Measurements from ENCODE around the gene ZDHHC22.
"Not testable (repeated sequence)": the region's sequence is repeated elsewhere in the genome, so short reads cannot be mapped to it uniquely, and the experiment has no call there.

The ZDHHC22 gene, protein sequence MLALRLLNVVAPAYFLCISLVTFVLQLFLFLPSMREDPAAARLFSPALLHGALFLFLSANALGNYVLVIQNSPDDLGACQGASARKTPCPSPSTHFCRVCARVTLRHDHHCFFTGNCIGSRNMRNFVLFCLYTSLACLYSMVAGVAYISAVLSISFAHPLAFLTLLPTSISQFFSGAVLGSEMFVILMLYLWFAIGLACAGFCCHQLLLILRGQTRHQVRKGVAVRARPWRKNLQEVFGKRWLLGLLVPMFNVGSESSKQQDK

DNA sequence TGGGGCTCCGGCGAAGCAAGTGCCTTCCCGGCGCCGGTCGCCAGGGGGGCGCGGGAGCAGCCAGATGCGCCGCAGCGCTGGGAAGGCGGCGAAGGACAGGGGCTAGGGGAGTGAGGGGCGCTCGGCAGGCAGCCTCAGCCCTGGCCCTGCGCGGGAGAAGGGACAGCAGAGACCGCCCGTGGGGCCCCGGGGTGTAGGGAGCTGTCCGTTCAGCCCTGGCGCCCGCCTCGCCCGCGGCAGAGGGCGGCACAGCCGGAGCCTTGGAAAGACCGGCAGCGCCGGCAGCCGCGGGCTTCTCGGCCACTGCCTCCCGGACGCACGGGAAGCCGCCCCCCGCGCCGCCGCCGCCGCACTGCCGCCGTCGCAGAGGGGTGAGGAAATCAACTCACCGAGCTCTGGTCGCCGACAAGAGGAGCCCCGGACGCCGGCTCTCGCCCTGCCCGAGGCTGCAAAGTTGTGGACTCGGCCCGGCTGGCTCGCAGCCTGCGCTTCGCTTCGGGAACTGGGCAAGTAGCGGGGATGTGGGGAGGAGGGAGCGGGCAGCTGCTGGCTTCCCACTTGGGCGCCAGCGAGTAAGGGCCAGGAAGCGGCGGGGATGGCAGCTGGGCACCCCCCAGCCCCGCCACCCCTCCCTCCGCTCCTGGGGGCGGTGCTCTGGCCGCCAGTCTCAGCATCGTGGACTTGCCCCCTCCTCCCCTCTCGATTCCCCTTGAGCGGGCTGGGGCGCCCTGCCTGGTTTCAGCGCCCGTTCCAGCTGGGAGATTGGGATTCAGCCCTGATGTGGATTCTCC is at the start of gene ZDHHC22:
TSS of gene ZDHHC22 (minus strand) at position 578 of the 791 bp plus-strand sequence. CDS start 2,053 bp downstream, outside the sequence.
- DNase-seq: peak; percentile 52 to 72

DNA sequence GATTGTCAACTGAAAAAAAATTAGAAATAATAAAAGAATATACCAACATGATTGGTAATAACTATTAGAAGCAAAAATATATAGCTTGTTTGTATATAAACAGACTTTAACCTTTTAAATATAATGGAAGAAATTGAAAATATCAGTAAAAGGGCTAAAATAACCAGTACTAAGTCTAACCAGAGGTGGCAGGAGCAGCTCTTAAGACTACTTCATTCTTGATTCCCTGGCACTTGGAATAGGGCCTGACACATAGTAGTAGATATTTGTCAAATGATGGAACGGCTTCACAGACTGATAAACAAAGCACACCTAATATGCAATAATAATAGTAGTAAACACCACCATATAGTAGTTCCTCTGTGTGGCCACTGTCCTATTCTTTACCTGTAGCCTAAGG is 49.4 kb upstream of the ZDHHC22 start:
- DNase-seq: no peak

DNA sequence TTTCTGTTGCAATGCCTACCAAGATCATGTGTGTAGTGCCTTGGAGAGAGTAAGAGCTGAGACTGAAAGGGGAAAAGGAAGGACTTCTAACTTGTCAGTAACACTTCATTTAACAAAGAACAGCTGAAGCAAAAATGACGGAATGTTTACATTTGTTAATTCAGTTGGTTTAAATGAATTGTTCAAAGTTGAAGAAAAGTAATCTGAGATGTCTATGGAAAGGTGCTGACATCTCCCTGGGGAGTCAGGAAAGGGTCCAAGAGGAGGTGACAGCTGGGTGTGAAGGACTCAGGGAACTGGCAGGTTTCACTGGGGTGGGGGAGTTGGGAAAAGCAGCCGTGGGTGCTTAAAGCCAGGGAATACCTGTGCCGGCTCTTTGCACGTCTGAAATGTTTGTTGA is 47.9 kb upstream of the ZDHHC22 start:
- DNase-seq: no peak

DNA sequence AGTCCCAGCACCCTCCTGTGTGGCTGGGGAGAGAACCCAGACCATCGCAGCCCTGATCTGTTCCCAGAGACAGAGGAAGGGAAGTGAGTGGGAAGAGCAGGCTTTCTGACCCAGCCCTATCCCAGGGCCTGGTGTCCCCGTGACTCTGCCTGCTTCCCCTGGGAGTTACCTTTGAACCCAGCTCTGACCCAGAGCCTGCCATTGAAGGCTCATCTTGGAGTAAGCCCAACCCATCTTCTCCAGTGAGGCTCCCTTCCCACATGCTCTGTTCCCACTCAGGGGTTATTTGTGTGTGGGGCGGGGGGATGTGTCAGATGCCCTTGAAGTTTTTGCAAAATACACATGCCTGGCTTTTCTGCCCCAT is 46.0 kb upstream of the ZDHHC22 start:
- no peak for DNase-seq

DNA sequence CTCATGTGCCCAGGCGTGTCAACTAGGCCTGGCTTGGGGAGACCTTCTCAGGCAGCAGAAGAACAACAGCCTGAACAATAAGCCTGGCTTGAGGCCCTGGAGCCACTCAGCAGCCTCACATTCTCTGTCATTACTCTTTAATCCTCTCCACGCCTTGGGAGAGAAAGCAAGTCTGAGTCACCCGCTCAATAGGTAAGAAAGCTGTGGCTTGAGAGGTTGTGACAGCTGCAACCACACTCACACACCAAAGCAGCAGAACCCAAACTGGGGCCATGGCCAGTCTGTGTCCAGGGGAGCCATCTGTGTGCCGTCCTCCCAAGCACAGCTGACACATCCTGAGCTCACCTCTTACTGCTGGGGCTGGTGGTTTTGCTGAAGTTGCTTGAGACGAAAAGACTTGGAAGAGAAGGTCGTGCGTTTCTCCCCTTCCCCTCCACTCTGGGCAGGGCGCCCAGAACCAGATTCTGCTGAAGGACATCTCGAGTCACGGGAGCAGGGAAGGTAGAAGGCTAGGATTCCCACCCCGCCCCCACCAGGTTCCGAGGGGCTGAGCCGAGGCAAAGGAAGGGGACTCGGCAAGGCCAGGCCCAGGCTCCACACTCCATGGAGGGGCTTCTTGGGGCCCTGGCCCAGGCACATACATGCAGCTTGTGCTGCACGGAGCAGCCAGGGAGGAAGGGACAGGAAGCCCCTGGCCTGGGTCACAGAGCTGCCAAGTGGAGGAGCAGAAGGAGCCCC is 45.5 kb upstream of the ZDHHC22 start:
- peak; percentile 48 to 50 for DNase-seq

DNA sequence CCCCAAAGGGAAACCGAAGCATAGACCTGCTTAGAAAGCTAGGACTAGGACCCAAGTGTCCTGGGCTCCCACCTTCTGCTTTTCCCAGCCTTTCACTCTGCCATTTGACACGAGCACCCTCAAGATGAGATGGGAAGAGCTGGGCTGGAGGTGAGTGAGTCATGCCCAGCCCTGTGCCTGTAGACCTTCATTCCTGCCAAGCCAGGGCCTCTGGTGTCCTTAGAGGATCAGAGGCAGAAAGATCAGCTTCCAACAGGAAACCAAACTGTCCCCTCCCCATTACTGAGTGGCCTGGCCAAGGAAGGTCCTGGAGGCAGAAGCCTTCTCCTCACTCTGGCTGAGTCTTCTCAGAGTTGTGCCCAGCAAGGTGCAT is 43.5 kb upstream of the ZDHHC22 start:
- no peak for DNase-seq

DNA sequence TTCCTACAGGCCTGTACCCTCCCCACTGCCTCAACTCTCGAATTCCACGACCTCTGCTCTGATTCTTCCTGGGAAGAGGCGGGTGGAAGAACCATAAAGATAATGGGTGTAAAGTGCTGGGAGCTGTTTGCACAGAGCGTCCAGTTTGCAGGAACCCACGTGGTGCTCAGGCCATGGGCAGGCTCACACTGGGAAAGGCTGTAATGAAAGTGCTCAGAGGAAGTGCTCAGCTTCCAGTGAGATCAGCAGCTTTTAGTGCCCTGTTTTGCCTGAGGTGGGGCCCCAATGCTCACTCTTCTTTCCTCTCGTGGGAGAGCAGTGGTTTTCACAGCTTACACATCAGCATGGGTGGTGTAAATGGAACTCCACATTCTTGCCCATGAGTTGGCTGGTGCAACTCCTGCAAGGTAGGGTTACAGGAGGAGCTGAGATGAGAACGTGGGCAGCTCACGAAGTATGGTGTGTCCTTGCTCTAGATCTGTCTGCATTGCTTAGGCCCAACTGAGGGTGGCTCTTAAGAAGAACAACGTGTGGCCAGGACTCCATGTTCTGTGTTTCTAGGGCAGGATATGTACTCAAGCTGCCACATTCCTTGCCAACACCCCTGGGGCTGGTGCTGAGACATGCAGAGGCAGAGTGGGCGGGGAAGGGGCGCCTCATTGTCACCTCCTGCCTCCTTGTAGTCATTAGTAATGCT is 43.0 kb upstream of the ZDHHC22 start:
- peak in 1 of 2 experiments; percentile 30 for DNase-seq

DNA sequence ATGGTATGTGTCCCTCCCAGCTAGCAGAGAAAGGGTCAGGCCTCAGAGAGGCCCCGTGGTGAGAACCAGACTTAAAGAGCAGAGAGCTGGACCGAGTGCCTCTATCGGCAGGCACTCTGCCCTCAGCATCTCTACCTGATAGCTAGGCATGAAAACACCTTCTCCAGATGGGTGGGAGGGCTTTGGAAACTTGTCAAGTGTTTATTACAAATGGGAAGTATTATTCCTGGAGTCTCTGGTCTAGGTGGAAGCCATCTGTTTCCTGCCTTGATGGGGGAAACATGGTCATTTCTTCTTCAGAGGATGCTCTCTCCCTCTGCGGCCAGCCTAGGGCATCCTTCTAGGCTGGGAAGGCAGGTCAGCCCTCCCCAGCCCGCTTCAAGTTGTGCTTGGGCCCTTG is 42.3 kb upstream of the ZDHHC22 start:
- DNase-seq: no peak

DNA sequence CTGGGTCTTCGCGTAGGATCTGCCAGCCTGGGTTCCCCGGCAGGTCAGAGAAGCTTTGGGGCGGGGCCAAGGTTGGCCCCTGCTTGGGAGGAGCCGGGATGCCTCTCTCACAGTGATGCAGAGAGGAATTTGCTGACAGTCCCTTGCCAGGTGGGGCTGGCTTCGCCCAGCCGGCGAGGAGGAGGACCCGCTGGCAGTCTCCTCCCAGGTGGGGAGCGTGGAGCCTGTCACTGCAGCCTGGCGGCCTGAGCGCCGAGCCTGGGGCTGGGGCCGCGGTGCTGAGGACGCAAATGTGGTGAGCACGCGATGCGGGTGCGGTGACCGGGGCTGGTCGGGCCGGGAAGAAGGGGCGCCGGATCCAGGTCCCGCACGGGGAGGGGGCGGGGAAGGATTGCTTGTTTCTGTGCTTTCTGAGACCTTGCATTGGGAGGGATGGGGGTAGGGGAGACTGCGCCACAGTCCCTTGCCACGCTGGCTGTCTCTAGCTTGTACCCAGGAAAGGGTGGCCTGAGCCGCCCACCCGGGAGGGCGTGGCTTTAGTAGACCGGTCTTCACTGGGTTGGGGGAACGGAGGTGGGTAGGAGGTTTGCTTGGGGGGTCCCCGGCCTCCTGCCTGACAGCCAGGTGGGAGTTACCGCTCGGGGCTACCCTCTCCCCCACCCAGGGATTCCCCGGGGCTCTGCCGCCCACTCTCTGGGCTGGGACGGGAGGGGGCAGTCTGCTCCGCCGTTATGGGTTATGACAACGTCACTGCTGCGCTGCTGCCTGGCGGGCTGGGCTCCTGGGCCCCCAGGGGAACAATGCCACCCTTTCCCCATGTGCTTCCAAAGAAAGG is 40.2 kb upstream of the ZDHHC22 start, which contains the start of gene TMEM63C:
TSS of gene TMEM63C (plus strand) at position 196 of the 835 bp plus-strand sequence. CDS start 37,016 bp downstream, outside the sequence.
- DNase-seq: peak; percentile 96 to 98

DNA sequence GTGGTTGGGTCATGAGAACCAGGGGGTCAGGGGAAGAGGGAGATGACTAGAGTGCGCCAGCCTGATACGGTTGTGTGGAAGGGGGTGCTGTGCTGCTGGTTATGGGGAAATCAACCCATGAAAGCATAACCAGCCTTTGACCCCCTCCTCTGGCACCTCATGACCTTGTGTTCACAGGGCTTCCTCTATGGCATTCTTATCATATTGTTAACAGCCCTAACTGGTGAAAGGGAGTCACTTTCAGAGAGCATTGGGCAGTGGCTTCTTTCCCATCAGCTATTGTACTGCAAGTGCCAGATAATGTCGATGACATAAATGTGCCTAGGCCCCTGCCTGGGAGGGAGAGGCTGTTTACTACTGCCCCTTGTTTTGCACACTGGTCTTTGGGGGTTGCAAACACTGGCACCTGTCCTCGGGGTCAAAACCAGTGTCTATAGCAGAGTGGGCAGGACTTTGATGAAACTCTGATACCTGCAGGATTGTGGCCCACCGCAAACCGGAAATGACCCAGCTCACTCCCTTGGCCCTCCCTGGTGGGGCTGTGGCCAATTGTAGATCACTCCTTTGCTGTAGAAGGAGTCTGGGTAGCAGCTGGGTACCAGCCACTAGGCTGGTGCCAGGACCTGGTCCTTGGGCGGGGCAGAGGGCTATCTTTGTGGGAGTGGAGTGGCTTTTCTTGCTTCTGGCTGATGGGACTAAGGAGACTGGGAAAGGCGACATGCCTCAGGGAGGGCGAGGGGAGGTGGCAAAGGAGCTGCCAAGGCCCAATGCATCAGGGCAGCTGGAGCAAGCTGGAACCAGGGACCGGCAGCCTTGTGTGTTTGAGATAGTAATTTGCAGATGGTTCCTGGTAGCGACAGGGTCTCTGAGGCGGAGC is 39.4 kb upstream of the ZDHHC22 start:
- DNase-seq: peak; percentile 82 to 90

DNA sequence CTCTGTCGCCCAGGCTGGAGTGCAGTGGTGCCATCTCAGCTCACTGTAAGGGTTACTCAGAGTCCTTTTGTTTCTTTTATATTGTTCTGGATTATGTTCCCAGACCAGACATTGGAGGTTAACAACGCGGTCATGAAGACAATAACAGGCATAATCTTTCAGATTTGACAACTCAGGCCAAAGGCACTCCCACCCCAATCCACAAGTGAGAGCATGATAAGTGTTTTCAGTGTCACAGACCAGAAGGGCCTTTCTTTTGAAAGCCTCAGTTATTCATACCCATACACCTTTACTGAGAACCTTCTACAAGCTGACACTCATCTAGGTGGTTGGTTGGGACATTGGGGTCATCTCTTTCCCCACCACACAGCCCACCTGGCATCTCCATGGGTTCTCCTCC is 37.1 kb upstream of the ZDHHC22 start:
- DNase-seq: no peak

DNA sequence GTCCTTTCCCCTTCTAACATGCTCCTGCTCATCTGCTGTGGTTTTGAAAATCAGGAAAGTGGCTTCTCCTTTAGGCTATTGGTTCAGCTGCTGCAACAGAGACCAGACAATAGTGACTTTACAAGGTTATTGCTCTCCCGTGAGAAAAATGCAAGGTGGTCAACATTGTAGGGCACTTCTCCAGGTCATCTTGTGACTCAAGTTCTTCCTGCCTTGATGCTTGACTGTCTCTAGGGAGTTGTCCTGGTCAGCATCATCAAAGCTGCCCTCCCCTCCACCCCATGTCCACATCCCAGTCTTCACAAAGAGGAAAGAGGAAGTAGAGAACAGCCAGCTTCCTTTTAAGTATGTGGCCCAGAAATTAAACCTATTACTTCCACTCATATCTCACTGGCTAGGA is 36.1 kb upstream of the ZDHHC22 start:
- DNase-seq: no peak

DNA sequence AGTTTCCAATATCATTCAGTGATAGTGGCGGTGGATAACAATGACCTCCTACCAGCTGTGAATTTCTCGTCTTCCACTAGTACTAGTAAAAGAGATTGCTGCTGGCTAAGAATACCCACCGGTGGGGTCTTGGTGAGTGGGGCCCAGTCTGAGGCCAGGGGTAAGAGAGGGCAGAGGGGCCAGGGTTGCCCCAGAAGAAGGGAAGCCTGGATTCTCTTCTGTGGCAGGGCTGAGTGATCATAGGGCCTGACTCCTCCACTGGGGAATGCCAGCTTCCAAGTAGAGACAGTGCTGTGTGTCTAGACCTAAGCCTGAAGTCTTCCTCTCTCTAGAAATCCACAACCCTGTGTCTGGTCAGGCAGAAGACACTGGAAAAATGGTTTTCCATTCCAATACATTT is 34.3 kb upstream of the ZDHHC22 start:
- DNase-seq: no peak

DNA sequence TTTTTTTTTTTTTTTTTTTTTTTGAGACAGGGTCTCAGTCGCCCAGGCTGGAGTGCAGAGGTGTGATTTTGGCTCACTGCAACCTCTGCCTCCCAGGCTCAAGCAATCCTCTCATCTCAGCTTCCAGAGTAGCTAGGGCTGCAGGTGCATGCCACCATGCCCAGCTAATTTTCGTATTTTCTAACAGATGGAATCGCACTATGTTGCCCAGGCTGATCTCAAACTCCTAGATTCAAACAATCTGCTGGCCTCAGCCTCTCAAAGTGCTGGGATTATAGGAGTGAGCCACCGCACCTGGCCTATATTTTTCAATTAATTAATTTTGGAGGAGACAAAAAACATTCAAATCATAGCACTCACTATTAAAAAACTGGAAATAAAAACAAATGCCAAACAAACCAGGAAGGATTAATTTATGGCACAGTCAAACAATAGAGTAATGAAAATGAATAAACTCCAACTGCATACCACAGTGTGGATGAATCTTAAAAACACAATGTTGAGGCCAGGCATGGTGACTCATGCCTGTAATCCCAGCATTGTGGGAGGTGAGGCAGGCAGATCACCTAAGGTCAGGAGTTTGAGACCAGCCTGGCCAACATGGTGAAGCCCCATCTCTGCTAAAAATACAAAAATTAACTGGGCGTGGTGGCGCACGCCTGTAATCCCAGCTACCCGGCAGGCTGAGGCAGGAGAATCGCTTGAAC is 32.5 kb upstream of the ZDHHC22 start:
- not testable (repeated sequence) for DNase-seq

DNA sequence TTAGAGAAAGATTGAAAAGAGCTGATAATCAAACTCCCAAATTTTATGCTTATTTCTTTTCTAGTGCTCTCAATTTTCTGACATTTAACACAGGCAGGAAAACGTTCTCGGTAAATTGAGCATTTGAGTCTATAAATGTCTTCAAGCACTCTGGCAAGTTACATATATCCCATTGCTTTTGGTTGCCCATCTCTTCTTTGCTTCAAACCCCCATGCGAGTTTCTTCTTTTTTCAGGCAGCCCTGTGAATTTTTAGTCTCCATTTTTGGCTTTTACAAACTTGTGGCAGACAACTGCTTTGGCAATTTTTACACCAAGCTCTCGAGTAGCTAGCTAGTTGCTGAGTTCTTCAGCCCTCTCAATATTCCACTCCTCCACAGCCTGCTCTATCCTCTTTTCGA is 31.3 kb upstream of the ZDHHC22 start:
- DNase-seq: no peak

DNA sequence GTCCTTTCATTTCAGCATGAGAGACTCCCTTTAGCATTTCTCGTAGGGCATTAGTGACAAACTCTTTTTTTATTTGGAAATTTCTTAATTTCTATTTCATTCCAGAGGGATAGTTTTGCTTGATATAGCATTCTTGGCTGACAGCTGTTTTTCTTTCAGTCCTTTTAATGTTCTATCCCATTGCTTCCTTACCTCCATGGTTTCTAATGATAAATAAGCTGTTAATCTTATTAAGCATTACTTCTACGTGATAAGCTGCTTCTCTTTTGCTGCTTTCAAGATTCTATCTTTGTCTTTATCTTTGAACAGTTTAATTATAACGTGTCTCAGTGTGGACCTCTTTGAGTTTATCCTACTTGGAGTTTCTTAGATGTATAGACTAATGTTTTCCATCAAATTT is 28.5 kb upstream of the ZDHHC22 start:
- no peak for DNase-seq

DNA sequence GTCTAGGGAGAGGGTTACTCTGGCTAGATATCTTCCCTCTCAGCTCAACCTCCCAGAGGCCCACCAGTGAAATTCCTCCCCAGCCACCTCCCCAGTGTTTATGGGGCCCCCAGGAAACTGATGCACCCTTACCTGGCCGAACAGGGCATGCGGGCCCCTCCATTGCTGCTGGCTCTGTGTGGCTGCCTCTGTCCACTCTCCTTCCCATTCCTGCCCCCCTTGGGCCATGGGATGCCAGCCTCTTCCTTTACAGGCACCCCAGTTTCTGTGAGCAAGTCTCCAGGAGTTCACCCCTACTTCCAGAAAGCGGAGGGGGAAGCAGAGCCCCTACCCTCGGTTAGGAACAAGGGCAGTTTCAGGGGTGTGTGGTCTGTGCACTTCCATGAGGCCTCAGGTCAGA is 19.4 kb upstream of the ZDHHC22 start:
- no peak for DNase-seq

DNA sequence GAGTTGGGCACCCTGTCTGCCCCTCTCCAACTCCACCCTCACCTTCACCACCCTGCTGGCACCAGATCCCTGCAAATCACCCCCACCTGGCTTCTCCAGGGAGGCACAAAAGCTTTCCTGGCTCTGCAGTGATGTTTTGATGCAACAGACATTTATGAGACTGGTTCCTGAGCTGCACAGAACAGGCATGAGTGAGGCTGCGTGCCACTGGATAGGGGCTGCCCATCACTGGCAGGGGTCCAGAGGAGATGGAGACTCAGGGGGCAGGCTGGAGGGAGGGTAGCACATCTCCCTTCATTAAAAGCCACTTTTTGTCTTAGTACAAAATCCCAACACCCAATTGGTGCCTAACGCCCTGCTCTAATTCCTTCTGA is 17.3 kb upstream of the ZDHHC22 start:
- peak; percentile 15 to 49 for DNase-seq

DNA sequence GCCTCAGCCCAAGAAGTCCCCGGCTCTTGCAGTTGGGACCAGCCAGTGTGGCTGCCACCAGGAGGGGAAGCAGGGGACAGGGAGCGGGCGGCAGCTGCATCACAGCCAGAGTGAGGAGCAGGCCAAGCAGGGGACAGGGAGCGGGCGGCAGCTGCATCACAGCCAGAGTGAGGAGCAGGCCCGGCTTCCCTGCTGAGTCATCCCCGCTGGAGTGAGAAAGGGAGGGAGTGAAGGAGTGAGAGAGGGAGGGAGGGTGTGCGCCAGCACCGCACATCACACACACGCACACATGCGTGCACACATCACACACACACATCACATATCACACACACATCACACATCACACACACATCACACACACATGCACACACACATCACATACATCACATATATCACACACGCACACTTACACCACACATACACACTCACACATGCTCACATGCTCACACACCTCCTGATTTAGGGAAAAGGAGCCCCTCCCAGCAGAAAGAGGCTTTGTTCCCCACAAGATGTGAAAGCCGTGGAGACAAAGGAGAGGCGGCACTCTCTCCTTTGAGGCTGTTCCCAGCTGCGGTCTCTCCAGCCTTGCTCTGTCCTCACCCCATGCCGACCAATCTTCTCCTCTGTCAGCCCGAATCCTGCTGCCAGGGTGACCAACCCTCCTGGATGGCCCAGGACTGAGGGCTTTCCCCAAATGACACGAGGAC is 16.7 kb upstream of the ZDHHC22 start:
- peak; percentile 86 to 93 for DNase-seq

DNA sequence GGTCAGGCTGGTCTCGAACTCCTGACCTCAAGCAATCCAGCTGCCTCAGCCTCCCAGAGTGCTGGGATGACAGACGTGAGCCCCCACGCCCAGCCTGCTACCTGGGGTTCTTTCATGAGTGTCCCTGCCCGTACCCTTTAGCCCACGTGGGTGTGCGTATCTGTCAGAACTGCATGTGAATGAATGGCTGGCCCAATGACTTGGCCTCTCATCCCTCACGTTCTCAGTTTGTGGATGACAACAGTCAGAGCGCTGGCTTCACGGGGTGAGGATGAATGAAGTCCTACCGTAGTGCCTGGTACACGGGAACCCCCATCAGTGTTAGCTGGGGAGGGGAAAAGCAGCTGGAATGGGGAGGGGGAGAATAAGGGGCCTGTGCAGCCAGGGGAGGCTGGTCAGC is 16.1 kb upstream of the ZDHHC22 start:
- DNase-seq: peak; percentile 43 to 69
